RWPE2 (cell line): Measurements from ENCODE around the gene GOLGA7B.

Source experiments
- ATAC-seq: fragments of 200-7000 bp; cut with Tn5 transposase; 3 replicates; pipeline ENCODE4 v1.9.1; 2021; ENCODE audit warnings: low read depth
- DNase-seq: peaks from one replicate; pipeline ENCODE4 v3.0.0-alpha.2; 2020; ENCODE audit warnings: low spot score
- H3K27ac ChIP-seq: fragments of 450-650 bp; 2 replicates; pipeline ENCODE4 v1.5.1; 2017; ENCODE audit warnings: mild to moderate bottlenecking; ENCODE audit not compliant: poor library complexity, severe bottlenecking
- H3K27me3 ChIP-seq: fragments of 250-450 bp; sonication (Bioruptor Pico); 2 replicates; pipeline ENCODE4 v1.5.1; 2021; ENCODE audit warnings: mild to moderate bottlenecking, moderate library complexity; ENCODE audit not compliant: insufficient read depth, poor library complexity, severe bottlenecking
- H3K36me3 ChIP-seq: fragments of 250-450 bp; sonication (Bioruptor Pico); 2 replicates; pipeline ENCODE4 v1.5.1; 2020; ENCODE audit warnings: low read depth, mild to moderate bottlenecking, moderate library complexity
- H3K4me1 ChIP-seq: fragments of 250-450 bp; sonication (Bioruptor Pico); 2 replicates; pipeline ENCODE4 v1.5.1; 2021; ENCODE audit warnings: mild to moderate bottlenecking, moderate library complexity; ENCODE audit not compliant: insufficient read depth, poor library complexity, severe bottlenecking
- H3K4me3 ChIP-seq: fragments of 250-450 bp; sonication (Bioruptor Pico); 2 replicates; pipeline ENCODE4 v1.5.1; 2021; ENCODE audit warnings: mild to moderate bottlenecking, moderate library complexity; ENCODE audit not compliant: severe bottlenecking
- H3K9me3 ChIP-seq: fragments of 250-450 bp; sonication (Bioruptor Pico); 2 replicates; pipeline ENCODE4 v1.5.1; 2021; ENCODE audit warnings: mild to moderate bottlenecking, moderate library complexity; ENCODE audit not compliant: severe bottlenecking
- TF ChIP-seq, protein P1 (sequence below): fragments of 450-650 bp; IDR thresholded peaks from one replicate; pipeline ENCODE4 v1.5.1; 2017; ENCODE audit warnings: mild to moderate bottlenecking, moderate library complexity; ENCODE audit not compliant: poor library complexity, severe bottlenecking

Gene GOLGA7B

DNA sequence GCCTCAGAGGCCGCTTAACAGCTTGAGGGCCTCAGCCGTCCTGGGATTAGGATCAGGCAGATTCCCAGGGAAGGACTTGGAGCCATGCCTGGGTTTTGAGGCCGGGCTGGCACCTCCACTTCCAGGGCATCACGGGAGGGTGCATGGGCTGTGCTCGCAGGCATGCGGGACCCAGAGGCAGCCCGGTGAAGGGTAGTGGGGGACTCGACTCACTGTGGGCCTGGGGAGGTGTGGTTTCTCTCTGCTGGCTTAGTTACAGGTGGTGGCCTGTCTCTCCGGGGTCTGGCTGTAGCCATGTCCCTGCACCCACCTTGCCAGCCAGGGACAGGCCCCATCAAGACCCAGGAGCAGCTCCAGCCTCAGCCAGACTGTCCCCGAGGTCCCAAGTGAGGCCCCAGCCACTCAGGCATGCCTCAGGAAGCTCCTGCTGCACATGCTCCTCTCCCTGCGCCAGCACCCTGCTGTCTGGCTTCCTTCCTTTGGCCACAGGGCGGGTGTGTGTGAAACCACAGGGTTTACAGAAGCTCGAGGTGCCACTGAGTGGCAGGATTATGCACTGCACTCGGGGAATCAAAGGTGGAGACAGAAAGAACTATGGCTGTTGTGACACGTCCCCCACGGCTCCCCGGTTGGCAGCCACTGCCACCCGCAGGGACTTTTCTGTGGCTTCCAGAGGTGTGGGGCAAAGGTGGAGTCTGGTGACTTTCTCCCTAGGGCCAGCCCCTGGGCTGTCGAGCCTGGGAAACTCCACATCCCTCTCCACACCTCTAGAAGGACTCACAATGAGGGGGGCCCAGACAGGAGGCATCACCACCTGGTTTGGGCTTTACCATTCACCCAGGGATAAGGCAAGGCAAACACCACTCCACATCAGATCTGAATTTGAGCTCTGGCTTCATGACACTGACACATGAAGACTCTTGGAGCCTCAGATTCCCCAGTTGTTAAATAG is 19.7 kb downstream of the GOLGA7B start:
- no peak overlapping the region for H3K27ac ChIP-seq
- peak; percentile 86 for DNase-seq
- ATAC-seq: peak; percentile 99

DNA sequence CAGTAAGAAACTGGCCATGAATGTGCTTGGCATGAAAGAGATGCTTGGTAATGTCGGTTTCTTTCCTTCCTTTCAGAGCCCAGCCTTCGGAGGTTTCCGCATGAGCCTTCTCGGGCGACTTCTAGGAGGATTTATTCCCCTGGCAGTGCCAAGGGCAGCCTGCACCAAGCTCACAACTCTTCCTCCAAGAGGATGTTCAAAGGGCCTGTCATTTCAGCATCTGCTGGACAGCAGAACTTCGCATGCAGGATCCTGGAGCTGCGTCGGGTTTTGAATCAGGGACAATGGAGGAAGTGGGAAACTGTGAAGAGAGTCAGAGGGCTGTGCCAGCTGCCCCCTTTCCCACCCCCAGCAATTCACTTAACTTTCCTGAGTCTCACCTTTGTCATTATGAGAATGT is 21.3 kb downstream of the GOLGA7B start:
- Histone ChIP-seq H3K9me3 (no peaks in the 10 kb centered on the region), H3K27ac (no peak overlapping the region), H3K4me3 (no peak overlapping the region), H3K4me1 (no peaks in the 10 kb centered on the region), H3K36me3 (no peaks in the 10 kb centered on the region), H3K27me3 (no peaks in the 10 kb centered on the region)
- DNase-seq (no peak), ATAC-seq (no peak)
- TF ChIP-seq, protein P1, sequence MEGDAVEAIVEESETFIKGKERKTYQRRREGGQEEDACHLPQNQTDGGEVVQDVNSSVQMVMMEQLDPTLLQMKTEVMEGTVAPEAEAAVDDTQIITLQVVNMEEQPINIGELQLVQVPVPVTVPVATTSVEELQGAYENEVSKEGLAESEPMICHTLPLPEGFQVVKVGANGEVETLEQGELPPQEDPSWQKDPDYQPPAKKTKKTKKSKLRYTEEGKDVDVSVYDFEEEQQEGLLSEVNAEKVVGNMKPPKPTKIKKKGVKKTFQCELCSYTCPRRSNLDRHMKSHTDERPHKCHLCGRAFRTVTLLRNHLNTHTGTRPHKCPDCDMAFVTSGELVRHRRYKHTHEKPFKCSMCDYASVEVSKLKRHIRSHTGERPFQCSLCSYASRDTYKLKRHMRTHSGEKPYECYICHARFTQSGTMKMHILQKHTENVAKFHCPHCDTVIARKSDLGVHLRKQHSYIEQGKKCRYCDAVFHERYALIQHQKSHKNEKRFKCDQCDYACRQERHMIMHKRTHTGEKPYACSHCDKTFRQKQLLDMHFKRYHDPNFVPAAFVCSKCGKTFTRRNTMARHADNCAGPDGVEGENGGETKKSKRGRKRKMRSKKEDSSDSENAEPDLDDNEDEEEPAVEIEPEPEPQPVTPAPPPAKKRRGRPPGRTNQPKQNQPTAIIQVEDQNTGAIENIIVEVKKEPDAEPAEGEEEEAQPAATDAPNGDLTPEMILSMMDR: no peak

More for the DNA sequence above, 19.7 kb downstream of the GOLGA7B start:
- Histone ChIP-seq H3K4me3 (no peak overlapping the region), H3K9me3 (no peaks in the 10 kb centered on the region), H3K4me1 (no peaks in the 10 kb centered on the region), H3K27me3 (no peaks in the 10 kb centered on the region), H3K36me3 (no peaks in the 10 kb centered on the region)
- TF ChIP-seq, protein P1: peak; percentile 88

DNA sequence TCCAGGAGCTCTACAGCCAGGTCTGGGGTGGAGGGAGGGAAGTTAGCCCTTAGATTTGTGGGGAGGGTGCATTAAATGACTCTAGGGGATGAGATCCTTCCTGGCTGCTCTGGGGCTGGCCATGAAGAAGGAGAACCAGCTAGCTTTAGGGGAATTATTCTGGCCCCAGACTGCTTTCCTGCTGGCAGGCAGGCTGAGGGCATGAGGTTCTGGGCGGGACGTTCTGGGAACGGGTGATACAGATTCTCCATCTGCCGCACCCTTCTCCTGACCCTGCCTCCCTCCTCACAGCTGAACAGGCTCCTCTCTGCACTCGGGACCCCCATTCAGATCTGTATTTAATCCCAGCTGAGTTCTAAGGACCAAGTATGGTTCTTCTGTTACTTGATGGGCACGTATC is 23.9 kb downstream of the GOLGA7B start:
- Histone ChIP-seq H3K27me3 (no peaks in the 10 kb centered on the region), H3K9me3 (no peaks in the 10 kb centered on the region), H3K4me1 (no peaks in the 10 kb centered on the region), H3K36me3 (no peaks in the 10 kb centered on the region), H3K4me3 (no peak overlapping the region), H3K27ac (no peak overlapping the region)
- TF ChIP-seq, protein P1: no peak
- ATAC-seq (no peak), DNase-seq (no peak)

DNA sequence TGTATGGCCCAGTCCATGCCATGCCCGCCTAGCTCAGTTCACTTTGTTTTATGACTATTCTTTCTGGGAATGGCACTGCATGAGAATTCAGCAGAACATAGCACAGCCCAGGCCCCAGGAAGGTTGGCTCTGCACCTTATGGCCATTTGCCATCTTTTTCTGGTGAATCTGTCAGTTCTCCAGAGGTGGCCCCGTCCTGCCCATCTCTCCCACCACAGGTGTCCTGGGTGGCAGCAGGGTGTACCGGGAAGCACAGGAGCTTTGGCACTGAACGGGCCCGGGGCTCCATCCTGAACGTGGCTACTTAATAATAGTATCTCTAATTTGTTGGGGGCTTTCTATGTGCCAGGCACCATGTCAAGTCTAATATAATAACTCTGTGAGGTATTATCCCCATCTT is 24.7 kb downstream of the GOLGA7B start:
- H3K27me3 ChIP-seq: no peaks in the 10 kb centered on the region
- DNase-seq (no peak), ATAC-seq (no peak)
- H3K27ac ChIP-seq: no peak overlapping the region
- H3K4me3 ChIP-seq: no peak overlapping the region
- no peaks in the 10 kb centered on the region for H3K9me3 ChIP-seq
- TF ChIP-seq, protein P1: no peak
- H3K36me3 ChIP-seq: no peaks in the 10 kb centered on the region
- H3K4me1 ChIP-seq: no peaks in the 10 kb centered on the region

DNA sequence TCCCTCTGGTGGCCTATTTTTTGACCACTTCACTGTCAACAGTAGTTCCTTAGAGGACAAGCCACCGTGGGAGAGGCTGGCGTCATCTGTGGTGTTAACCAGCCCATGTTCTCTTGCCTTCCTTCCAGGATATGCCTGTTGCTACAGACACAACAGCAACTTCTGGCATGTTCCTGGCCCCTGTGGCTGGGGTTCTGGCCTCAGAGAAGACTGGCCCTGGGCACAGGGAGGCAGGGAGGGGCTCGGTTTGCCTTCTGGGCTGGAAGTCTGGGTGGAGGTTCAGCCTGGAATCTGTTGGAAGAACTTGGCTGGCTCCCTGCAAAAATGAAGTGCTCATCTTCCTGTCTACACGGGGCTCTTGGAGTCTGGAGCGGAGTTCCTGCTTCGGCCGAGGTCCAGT is 25.7 kb downstream of the GOLGA7B start:
- DNase-seq (no peak), ATAC-seq (no peak)
- Histone ChIP-seq H3K4me3 (no peak overlapping the region), H3K36me3 (no peaks in the 10 kb centered on the region), H3K27me3 (no peaks in the 10 kb centered on the region), H3K27ac (no peak overlapping the region), H3K4me1 (no peaks in the 10 kb centered on the region), H3K9me3 (no peaks in the 10 kb centered on the region)
- TF ChIP-seq, protein P1: no peak
